ENCODE measurements around the gene OTX1. TPM values are rescaled to one million over a fixed set of nuclear protein-coding genes. Genes with fewer than 3 reads are reported as not detected.

OTX1 gene
- total RNA-seq, 1 donor, result not detected

GRCh38 chr2:63086687-63087086, 36.1 kb downstream of the OTX1 start:
- DNase-seq (ENCODE audit: low read depth), result no peak
- no peak for TF ChIP-seq CTCF (IDR thresholded peaks at IDR 0.05; ENCODE audit: insufficient read depth, low read depth, low read length)
- no peak overlapping the region for H3K4me3 ChIP-seq (ENCODE audit: low read depth, low read length)

GRCh38 chr2:63092401-63092800, 41.8 kb downstream of the OTX1 start:
- H3K4me3 ChIP-seq (ENCODE audit: low read depth, low read length), result no peak overlapping the region
- TF ChIP-seq CTCF (IDR thresholded peaks at IDR 0.05; ENCODE audit: insufficient read depth, low read depth, low read length), result no peak

GRCh38 chr2:63092857-63093256, 42.2 kb downstream of the OTX1 start:
- DNase-seq (ENCODE audit: low read depth), result no peak
- H3K4me3 ChIP-seq (ENCODE audit: low read depth, low read length), result no peak overlapping the region
- TF ChIP-seq CTCF (IDR thresholded peaks at IDR 0.05; ENCODE audit: insufficient read depth, low read depth, low read length), result no peak

More at GRCh38 chr2:63092401-63092800, 41.8 kb downstream of the OTX1 start:
- no peak for DNase-seq (ENCODE audit: low read depth)

GRCh38 chr2:63093502-63093901, 42.9 kb downstream of the OTX1 start:
- no peak overlapping the region for H3K4me3 ChIP-seq (ENCODE audit: low read depth, low read length)
- DNase-seq (ENCODE audit: low read depth), result no peak
- no peak for TF ChIP-seq CTCF (IDR thresholded peaks at IDR 0.05; ENCODE audit: insufficient read depth, low read depth, low read length)

- DNase-seq (ENCODE audit: low read depth), result no peak
- no peak for TF ChIP-seq CTCF (IDR thresholded peaks at IDR 0.05; ENCODE audit: insufficient read depth, low read depth, low read length)
- H3K4me3 ChIP-seq (ENCODE audit: low read depth, low read length), result no peak overlapping the region
These were observed 45.9 kb downstream of the OTX1 start for GRCh38 chr2:63096491-63096890.

GRCh38 chr2:63099032-63099431, 48.4 kb downstream of the OTX1 start:
- TF ChIP-seq CTCF (IDR thresholded peaks at IDR 0.05; ENCODE audit: insufficient read depth, low read depth, low read length), result no peak
- no peak for DNase-seq (ENCODE audit: low read depth)
- H3K4me3 ChIP-seq (ENCODE audit: low read depth, low read length), result no peak overlapping the region

- no peak for DNase-seq (ENCODE audit: low read depth)
- H3K4me3 ChIP-seq (ENCODE audit: low read depth, low read length), result no peak overlapping the region
- no peak for TF ChIP-seq CTCF (IDR thresholded peaks at IDR 0.05; ENCODE audit: insufficient read depth, low read depth, low read length)
These were observed 51.3 kb downstream of the OTX1 start for GRCh38 chr2:63101954-63102353.
